K562 (cell line): Measurements from ENCODE around the gene DOCK4. TPM values are rescaled to one million over a fixed set of nuclear protein-coding genes. Genes with fewer than 3 reads are reported as not detected.

Experiments
- BRD9 ChIP-seq: fragments of 450-650 bp; IDR thresholded peaks from 2 replicates; pipeline ENCODE4 v1.6.1; 2018; ENCODE audit warnings: low read depth; ENCODE audit not compliant: partially characterized antibody
- EP400 ChIP-seq: fragments of 450-650 bp; IDR thresholded peaks from 2 replicates; pipeline ENCODE4 v1.6.1; 2017; ENCODE audit warnings: antibody characterized with exemption, mild to moderate bottlenecking, moderate library complexity
- HMBOX1 ChIP-seq: sonication (generic); IDR thresholded peaks from 2 replicates; pipeline ENCODE4 v1.6.1; 2016
- HMGXB4 ChIP-seq: sonication (generic); formaldehyde crosslinking; IDR thresholded peaks from 2 replicates; pipeline ENCODE4 v1.8.1; 2023; ENCODE audit warnings: mild to moderate bottlenecking, missing genetic modification reagents
- HOXB6 ChIP-seq: fragments of 250-450 bp; sonication (Bioruptor Pico); IDR thresholded peaks from 2 replicates; pipeline ENCODE4 v1.5.1; 2022; ENCODE audit warnings: mild to moderate bottlenecking, borderline replicate concordance
- ID3 ChIP-seq, 2 experiments: fragments of 250-450 bp in 1 of 2; fragments of 450-650 bp in 1 of 2; sonication (Bioruptor Pico) in 1 of 2; IDR thresholded peaks; 2 replicates each; pipeline versions ENCODE4 v1.6.1 to v1.8.0; 2016 to 2021; ENCODE audit warnings: mild to moderate bottlenecking in 2 of 2, moderate library complexity in 2 of 2, missing compliant biosample characterization in 1 of 2, missing genetic modification characterization in 1 of 2
- IRF2 ChIP-seq: sonication (generic); formaldehyde crosslinking; IDR thresholded peaks from 2 replicates; pipeline ENCODE4 v1.8.1; 2022; ENCODE audit warnings: mild to moderate bottlenecking, missing genetic modification reagents
- MIER1 ChIP-seq: fragments of 450-650 bp; IDR thresholded peaks from 2 replicates; pipeline ENCODE4 v1.6.1; 2016; ENCODE audit warnings: antibody characterized with exemption, mild to moderate bottlenecking, low read depth
- PHB2 ChIP-seq: fragments of 450-650 bp; IDR thresholded peaks from 2 replicates; pipeline ENCODE4 v1.6.1; 2017; ENCODE audit warnings: low read depth
- RBM17 ChIP-seq: fragments of 200-400 bp; formaldehyde crosslinking; IDR thresholded peaks from 2 replicates; pipeline ENCODE4 v1.6.1; 2017; ENCODE audit warnings: low read depth, mild to moderate bottlenecking, low read length, borderline replicate concordance
- RCOR1 ChIP-seq, 2 experiments: IDR thresholded peaks; 2 replicates each; pipeline ENCODE4 v1.6.1; 2012; ENCODE audit warnings: low read depth in 2 of 2, low read length in 2 of 2, borderline replicate concordance in 1 of 2, improper control_type of control experiment in 1 of 2
- RFX5 ChIP-seq: IDR thresholded peaks from 2 replicates; pipeline ENCODE4 v1.6.1; 2011; ENCODE audit warnings: low read depth, mild to moderate bottlenecking, improper control_type of control experiment, low read length
- SAFB ChIP-seq: fragments of 200-400 bp; formaldehyde crosslinking; IDR thresholded peaks from 2 replicates; pipeline ENCODE4 v1.6.1; 2017; ENCODE audit warnings: low read depth, low read length, borderline replicate concordance
- SRSF1 ChIP-seq: fragments of 200-400 bp; formaldehyde crosslinking; IDR thresholded peaks from 2 replicates; pipeline ENCODE4 v1.6.1; 2017; ENCODE audit warnings: mild to moderate bottlenecking, low read depth, low read length, moderate library complexity
- USF2 ChIP-seq: sonication (generic); formaldehyde crosslinking; IDR thresholded peaks from 2 replicates; pipeline ENCODE4 v1.5.0; 2020; ENCODE audit warnings: missing genetic modification reagents
- ZBTB43 ChIP-seq: sonication (generic); formaldehyde crosslinking; IDR thresholded peaks from 2 replicates; pipeline ENCODE4 v1.8.0; 2023; ENCODE audit warnings: mild to moderate bottlenecking, missing genetic modification reagents
- ZBTB49 ChIP-seq: sonication (generic); formaldehyde crosslinking; IDR thresholded peaks from 2 replicates; pipeline ENCODE4 v1.8.0; 2022; ENCODE audit warnings: missing genetic modification reagents, mild to moderate bottlenecking, borderline replicate concordance
- ZNF239 ChIP-seq: fragments of 250-450 bp; sonication (Bioruptor Pico); IDR thresholded peaks from 2 replicates; pipeline ENCODE4 v1.4.0; 2020; ENCODE audit warnings: mild to moderate bottlenecking
- ZSCAN32 ChIP-seq: fragments of 450-650 bp; formaldehyde crosslinking; IDR thresholded peaks from 2 replicates; pipeline ENCODE4 v1.4.0; 2020; ENCODE audit warnings: mild to moderate bottlenecking, moderate library complexity
- polyA plus RNA-seq, 8 experiments: library from polyadenylated mRNA; depleted of rRNA in 4 of 8; stranded (reverse) in 5 of 8; unstranded in 3 of 8; fragments of >200 nt; fragmentation: Nextera tagmentation in 2 of 8; fragmentation: Illumina TruSeq in 1 of 8; extraction: Ambion mirVana in 2 of 8; extraction: Trizol in 1 of 8; gene quantifications; 2 replicates each; pipeline versions ENCODE4 v1.2.1 to v1.2.3, GENCODE V29; 2011 to 2014; ENCODE audit warnings: inconsistent platforms in 1 of 8, missing spikeins in 1 of 8
- total RNA-seq, 7 experiments: library from RNA; depleted of rRNA in 6 of 7; stranded (reverse); fragments of >200 nt in 6 of 7; fragmentation: Illumina TruSeq in 2 of 7; extraction: Trizol in 2 of 7; gene quantifications; 2 replicates each; pipeline versions ENCODE4 v1.2.1 to v1.2.3, GENCODE V29; 2011 to 2021; ENCODE audit warnings: low replicate concordance in 1 of 7

The DOCK4 gene
- total and polyA plus RNA-seq, 9 of the 15 experiments (the other 6 are each of a cell fraction or from before 2014, with no cell fraction given) = 0.42 to 5.7 (median 2.3) TPM

- TF ChIP-seq ID3 (CRISPR knock-in tag; IDR thresholded peaks at IDR 0.05) = no peak
- no peak for TF ChIP-seq ID3 (tag; IDR thresholded peaks at IDR 0.05)
- TF ChIP-seq MIER1 = no peak
- 0 out of 2 replicates have a peak, but pooled peaks have one; percentile 30 for TF ChIP-seq PHB2
- no peak for TF ChIP-seq HMBOX1
- no peak for TF ChIP-seq ZBTB49 (CRISPR knock-in tag)
- no peak for TF ChIP-seq HOXB6 (CRISPR knock-in tag)
- no peak for TF ChIP-seq RBM17
- TF ChIP-seq ZNF239 = no peak
- peak in 1 of 2 experiments; percentile 60; a peak in 1 of 4 replicates for TF ChIP-seq RCOR1 (IDR thresholded peaks at IDR 0.05; ENCODE audit: borderline replicate concordance in 1 of 2, low read depth in 2 of 2, low read length in 2 of 2)
- no peak for TF ChIP-seq SAFB
- TF ChIP-seq BRD9 = no peak
- no peak for TF ChIP-seq ZSCAN32 (CRISPR knock-in tag)
- TF ChIP-seq RFX5 = no peak
- no peak; the same call in 1 of the 2 replicates for TF ChIP-seq ZBTB43 (CRISPR knock-in tag)
- TF ChIP-seq SRSF1 = no peak
- TF ChIP-seq IRF2 = no peak
- TF ChIP-seq HMGXB4 (CRISPR knock-in tag) = 0 out of 2 replicates have a peak, but pooled peaks have one; percentile 66
- no peak for TF ChIP-seq USF2 (CRISPR knock-in tag)
- TF ChIP-seq EP400 = no peak
These were observed at the start of gene DOCK4, which contains the start of gene ZNF277 (continued) for GRCh38 chr7:112206238-112206990.
